ENCODE data around the gene HRH2. TPM values are rescaled to one million over a fixed set of nuclear protein-coding genes. Genes with fewer than 3 reads are reported as not detected.
"Not testable (repeated sequence)": the region's sequence is repeated elsewhere in the genome, so short reads cannot be mapped to it uniquely, and the experiment has no call there.

HRH2 gene
- total RNA-seq, 2 experiments from 2014 or later: 40.2 to 41.2 TPM

GRCh38 chr5:175753536-175754402 lies 95.9 kb downstream of the HRH2 start:
- Mint-ChIP-seq H3K27me3 (peaks cover 80% of the 10 kb centered on the region), H3K36me3 (no peaks in the 10 kb centered on the region), H3K9me3 (no peaks in the 10 kb centered on the region), H3K27ac (no peak overlapping the region), H3K4me3 (no peak overlapping the region), H3K4me1 (no peaks in the 10 kb centered on the region)
- no peak for DNase-seq

DNA sequence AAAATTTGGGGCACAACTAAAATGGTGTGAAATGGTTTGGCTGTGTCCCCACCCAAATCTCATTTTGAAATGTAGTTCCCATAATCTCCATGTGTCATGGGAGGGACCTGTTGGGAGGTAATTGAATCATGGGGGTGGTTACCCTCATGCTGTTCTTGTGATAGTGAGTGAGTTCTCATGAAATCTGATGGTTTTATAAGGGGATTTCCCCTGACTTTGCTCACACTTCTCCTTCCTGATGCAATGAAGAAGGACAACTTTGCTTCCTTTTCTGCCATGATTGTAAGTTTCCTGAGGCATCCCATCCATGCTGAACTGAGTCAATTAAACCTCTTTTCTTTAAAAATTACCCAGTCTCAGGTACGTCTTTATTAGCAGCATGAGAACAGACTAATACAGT lies 102.1 kb downstream of the HRH2 start:
- H3K27ac Mint-ChIP-seq, H3K4me1 Mint-ChIP-seq, DNase-seq, H3K4me3 Mint-ChIP-seq, H3K9me3 Mint-ChIP-seq, H3K36me3 Mint-ChIP-seq: not testable (repeated sequence)
- H3K27me3 Mint-ChIP-seq: peaks cover 60% of the 10 kb centered on the region

Other genes starting within 250 kb of the HRH2 start
- not detected for gene DRD1, start 213.9 kb upstream of the HRH2 start, total RNA-seq
- gene SFXN1, start 179.5 kb upstream of the HRH2 start, total RNA-seq: 100 to 1,000 TPM; 506 to 523 TPM
- not detected for gene CPLX2, start 213.5 kb downstream of the HRH2 start, total RNA-seq

All from activated naive CD8-positive, alpha-beta T cell treated with anti-CD3 and anti-CD28 coated beads for 36 hours (primary cell).